Endometrium (tissue), 2 donors: ENCODE results near the gene OR56A4.

ENCODE experiments used
- FAIRE-seq: peaks from 2 replicates; lab custom pipeline; 2012; peaks lifted over from hg19 to GRCh38; lab: Jason Lieb, UNC
- donor health status: control.
- donor health status: control.

OR56A4 gene, protein sequence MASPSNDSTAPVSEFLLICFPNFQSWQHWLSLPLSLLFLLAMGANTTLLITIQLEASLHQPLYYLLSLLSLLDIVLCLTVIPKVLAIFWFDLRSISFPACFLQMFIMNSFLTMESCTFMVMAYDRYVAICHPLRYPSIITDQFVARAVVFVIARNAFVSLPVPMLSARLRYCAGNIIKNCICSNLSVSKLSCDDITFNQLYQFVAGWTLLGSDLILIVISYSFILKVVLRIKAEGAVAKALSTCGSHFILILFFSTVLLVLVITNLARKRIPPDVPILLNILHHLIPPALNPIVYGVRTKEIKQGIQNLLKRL

DNA sequence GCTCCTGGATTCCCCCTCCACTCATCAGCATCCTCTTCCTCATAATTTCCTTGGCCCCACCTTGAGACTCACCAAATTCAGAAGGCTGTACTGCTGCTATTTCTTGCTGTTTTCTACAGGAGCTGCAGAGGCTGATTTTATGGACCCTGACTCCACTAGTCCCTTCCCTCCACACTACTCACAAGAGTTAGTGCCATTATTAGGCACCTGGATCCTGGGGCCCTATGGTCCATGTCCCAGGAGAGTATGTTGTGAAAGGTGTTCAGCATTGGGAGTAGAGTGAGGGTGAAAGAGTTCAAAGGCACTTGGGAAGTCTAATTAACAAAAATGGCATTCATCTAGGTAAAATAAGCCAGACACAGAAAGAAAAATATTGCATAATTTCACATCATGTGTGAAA, at the start of gene OR56A4:
OR56A4 (minus strand) TSS at position 101 of the 400 bp plus-strand sequence. CDS start 3,954 bp downstream, outside the sequence.
- FAIRE-seq = no peak

DNA sequence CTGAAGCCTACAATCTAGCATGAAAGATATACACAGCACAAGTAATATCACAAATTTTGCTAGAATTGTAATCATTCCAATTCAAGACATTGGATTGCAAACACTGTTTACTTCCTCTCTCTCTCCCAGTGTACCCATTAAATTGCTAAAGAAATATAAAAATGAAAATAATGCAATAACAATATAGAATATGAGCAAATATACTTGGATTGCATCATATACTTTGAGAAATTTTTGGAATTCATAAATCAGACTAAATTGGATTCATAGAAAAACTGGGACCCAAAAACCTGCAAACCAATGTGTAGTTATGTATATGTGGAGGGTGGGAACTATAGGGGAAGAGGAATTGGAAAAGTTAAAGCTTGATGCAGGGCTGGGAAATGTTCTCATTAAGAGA, 48.8 kb upstream of the OR56A4 start:
- no peak for FAIRE-seq

DNA sequence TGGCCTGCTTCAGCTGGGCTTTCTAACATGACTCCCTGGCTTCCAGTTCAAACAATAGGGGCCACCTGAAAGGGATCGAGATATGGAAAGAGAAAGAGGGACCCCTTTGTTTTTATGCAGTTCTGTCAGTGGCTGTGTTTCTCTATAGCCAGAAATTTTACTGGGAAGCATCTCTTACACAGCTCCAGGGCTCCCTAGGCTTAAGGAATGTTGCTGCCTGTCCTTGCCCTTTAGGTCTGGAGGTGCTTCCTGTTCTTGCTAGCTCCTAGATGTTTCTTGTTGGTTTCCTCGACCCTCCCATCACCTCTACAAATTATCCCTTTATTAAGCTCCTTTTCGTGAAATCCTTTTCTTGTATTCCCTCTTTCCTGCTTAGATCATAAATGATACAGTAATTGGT, 45.6 kb upstream of the OR56A4 start:
- no peak for FAIRE-seq

DNA sequence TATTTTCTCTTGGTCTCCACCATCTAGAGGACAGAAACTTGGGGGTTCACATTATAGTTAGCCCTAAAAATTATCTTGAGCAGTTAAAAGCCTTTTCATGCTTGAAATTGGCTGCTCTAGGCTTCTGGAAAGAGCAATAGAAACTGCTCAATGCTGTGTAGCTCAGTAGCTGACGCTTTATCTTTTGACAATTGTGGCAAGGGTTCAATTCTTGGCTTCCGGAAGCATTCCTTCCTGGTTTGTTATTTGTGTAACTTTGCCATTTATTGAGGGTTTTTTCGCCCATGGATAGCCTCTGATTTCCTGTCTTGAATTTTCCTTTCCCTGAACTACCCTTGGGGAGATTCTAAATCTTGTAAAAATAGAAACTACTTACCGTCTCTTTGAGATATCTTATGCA, 34.1 kb upstream of the OR56A4 start:
- no peak for FAIRE-seq

DNA sequence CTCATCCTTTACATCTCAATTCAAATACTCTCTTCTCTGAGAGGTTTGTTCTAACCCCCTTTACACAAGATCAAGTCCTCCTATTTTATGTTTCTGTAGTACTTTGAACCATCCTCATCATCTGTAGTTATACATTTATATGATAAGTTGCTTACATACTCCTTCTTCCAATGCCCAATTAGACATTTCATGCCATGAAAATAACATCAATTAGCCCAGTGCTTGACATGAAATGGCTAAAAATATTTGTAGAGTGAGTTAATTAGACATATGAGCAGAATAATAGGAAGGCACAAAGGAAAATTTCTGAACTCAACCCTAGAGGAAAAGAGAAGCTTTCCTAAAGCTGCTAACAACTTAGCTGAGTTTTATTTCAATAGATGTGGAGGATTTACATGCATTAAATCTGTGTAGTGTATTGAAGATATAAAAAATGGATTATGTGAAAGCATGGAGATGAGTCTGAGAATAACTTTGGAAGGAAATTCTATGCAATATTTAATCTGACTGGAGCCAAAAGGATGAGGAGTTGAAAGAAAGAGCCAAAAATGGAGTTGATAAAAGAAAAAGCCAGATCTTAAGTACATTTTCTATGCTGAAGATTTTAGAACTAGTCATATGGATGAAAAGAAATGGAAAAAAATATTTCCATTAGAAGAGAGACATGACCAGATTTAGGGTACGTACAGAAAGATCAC, 24.1 kb upstream of the OR56A4 start, which contains the start of gene OR56A1:
OR56A1 (minus strand) TSS at position 51 of the 698 bp plus-strand sequence. CDS start 3,066 bp downstream, outside the sequence.
- no peak for FAIRE-seq

DNA sequence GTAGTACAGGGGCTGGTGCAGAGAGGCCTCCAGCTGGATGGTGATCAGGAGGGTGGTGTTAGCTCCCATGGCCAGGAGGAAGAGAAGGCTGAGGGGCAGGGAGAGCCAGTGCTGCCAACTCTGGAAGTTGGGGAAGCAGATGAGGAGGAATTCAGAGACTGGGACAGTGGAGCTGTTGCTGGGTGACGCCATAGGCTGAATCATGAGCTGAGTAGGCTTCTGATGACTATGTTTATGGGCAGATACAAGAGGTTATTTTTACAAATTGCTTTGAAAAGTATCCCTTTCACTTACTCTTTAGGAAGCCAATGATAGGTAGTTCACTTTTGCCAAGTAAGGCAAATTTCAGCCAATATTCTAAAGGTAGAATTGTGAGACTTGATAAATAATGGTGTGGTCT, 20.8 kb upstream of the OR56A4 start:
- FAIRE-seq = no peak

DNA sequence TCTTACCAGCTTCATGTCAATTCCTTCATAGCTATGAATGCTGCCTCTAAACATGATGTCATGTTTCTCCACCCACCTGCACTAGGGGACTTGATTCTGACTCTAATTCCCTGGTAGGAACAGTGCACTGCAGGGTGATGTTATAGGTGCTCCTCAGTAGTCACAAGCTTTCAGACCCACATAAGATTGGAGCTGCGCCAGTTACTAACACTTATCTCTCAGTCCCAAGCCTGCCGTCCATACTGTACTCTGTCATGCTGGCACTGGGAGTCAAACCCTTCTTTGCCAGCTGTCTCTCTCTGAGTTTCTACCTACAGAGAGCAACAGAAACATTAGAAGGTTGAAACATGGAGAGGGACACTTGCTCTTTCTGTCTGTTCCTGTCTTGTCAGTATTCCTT, 18.3 kb upstream of the OR56A4 start:
- no peak for FAIRE-seq

DNA sequence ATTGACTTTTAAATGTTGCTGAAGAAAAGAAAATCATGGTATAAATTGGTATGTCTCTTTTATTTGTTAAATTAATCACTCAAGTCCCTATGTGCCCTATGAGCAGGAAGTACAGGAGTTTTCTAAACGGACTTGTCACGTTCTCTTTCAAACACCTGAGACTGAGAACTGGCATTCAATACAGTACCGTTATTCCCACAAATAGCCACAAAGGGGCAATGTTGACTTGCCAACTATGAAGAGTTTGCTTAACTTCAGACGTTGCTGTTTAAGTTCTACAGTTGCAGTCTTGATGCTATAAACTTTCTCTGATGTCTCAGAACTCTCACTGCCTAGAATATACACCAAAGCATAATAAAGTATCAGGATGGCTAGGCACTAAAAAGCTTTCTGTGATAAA, 16.2 kb upstream of the OR56A4 start:
- peak; percentile 4 for FAIRE-seq

DNA sequence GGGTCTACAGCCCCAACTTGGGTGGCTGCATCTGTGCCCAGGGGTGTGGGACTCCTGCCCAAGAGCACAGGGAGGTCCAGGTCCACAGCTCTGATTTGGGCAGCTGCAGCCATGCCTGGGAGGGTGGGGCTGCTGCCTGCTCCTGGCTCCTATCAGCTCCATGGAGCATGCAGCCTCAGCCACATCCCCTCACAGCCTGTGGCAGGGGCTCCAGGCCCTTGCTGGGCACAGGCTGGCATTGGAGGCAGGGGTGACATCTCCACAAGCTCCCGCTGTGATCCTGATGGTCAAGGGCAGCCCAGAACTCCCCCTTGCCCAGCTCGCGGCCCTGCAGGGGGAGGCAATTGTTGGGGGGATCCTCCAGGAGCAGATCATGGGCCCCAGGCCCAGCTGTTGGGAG, 6.3 kb upstream of the OR56A4 start:
- FAIRE-seq = no peak

DNA sequence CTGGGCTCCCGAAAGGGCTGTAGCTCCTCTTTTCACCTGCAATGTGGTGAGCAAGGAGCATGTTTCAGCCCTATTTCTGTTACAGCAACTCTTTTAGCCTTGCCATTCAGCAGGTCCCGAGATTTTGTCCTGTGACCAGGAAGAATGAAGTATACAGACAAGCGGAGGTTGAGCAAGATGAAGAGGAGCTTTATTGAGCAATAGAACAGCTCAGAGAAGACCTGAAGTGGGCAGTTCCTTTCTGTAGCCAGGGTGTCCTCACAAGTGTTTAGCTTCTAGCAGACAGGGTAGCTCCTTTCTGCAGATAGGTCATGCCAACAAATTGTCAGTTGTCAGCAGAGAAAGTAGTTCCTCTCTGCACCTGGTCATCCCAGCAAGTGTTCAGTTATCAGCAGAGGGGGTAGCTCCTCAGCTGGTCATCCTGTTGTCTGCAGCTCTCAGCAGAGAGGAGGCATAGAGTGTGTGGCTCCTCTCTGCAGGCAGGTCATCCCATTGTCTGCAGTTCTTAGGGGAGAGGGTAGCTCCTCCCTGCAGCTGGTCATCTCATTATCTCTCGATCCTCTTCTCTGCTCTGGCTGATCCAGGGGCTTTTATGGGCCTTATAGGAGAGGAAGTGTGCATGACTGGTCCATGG, 5.4 kb upstream of the OR56A4 start:
- no peak for FAIRE-seq

DNA sequence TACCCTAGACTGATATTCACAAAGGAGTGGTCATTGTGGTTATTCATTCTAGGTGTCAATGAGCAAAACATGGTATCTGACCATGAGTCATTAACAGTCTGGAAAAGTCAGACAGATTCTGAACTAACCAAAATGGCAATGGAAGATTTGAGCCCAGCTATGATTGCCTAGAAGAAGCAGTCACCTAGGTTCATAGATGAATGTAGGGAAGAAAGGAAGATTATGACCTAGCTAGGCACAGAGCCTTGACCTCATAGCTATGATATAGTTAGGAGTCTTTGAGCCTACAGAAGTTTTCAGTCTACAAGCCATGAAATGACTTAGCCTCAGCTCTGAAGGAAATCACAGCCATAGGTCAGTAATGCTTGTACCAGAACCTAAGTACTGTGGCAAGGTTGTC, 351 bp downstream of the OR56A4 start:
- no peak for FAIRE-seq

DNA sequence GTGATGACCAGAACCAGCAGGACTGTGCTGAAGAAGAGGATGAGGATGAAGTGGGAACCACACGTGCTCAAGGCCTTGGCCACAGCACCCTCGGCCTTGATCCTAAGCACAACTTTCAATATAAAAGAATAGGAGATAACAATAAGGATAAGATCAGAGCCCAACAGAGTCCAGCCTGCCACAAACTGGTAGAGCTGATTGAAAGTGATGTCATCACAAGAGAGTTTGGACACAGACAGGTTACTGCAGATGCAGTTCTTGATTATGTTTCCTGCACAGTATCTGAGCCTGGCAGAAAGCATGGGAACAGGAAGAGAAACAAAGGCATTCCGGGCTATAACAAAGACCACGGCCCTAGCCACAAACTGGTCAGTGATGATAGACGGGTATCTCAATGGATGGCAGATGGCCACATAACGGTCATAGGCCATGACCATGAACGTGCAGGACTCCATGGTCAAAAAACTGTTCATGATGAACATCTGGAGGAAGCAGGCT, 4.5 kb downstream of the OR56A4 start:
- no peak for FAIRE-seq

DNA sequence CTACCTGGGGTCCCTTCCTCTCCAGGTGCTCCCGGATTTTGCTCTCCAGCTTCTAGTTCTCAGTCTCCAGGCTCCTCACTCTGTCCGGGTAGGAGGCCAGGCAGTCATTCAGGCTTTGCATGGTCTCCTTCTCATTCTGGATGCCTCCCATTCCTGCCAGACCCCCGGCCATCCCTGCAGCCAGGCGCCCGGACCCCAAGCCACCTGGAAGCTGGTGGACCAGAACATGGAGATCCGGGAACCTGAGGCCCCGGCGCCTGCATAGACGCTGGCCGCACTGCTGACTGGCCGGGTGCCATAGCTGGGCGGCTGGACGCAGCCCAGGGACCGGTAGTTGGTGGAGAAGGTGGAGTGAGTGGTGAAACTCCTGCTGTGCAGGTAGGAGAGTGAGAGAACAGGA, 12.0 kb downstream of the OR56A4 start:
- FAIRE-seq = no peak

DNA sequence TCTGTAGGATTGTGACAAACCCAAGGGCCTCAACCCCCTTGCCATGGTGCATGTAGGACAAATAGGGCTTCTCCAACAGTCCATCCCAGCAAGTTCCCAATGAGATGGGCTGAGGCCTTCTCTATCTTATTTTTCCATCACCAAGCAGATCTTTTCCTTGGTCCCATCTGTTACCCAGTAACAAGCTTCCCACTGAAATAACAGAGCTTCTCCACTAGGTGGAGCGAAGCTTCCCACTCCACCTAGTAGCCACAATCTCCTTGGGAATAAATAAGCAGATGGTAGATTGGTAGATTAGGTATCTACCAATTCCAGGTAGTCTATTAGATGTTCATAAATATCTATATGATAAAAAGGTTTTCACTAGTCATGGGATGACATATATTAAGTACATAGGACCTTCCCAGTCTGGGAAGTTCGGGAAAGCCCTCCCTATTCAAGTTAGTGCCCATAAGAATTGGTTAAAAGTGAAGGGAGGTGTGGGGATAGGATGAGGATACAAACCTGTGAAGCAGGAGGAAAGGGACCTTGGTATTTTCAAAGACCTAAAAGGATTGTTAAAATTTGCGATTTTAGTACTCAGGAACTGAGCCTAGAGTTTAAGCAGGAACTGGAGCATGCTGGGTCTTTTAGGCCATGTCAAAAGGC, 14.0 kb downstream of the OR56A4 start:
- FAIRE-seq = no peak

DNA sequence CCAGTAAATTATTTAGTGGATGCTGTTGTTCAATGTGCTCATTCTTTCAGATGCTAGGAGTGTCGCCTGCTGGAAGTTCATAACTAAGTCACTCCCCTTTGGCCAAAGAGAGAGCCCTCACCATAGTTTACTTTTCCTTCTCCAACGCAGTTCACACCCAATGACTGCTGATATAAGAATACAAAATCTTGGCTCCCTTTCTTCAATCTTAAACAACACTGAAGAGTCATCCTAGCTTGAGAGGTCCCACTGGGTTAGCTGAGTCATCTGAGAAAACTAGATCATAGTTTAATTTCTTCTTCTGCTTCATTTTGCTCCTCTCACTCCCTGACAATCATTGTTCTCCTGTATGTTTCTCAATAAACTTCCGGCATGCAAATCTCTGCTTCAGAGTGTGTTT, 14.6 kb downstream of the OR56A4 start:
- FAIRE-seq = no peak

DNA sequence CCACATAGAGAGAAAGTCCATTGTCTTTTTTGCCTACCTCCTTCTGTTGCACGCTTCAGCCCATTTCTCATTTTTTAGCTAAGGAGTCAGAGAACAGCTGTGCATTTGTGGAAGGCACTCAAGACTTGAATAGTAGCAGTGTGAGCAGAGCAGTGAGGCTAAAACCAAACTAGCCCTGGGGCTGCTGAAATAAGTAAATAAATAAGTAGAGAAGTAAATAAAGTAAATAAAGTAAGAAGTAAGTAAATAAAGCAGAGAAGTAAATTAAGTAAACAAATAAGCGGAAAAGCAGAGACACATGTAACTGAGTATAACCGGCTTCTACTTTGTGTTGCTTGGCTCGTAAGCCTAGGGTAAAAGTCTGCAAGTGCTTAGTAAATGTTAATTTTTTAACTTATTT, 17.5 kb downstream of the OR56A4 start:
- FAIRE-seq = no peak

DNA sequence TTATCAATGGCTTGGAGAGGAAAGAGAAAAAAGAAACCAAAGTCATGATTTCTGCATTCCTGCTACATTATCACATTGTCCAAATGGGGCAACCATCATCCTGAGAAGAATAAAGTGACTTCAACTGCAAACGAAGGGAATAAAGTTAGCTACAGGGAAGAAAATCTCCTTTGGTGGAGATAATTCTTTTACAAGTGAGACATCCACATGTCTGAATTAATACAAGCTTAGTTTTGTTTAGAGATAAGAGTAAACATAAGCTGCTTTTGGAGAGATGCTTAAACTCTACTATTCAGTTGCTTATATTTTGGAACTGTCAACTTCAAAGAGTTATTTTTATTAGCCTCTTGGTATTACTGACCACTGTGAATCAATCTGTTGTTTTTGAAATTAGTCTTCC, 19.9 kb downstream of the OR56A4 start, which contains the start of gene OR52L1:
OR52L1 (minus strand) TSS at position 101 of the 400 bp plus-strand sequence; CDS start at position 46, 55 bp downstream.
- FAIRE-seq = no peak

DNA sequence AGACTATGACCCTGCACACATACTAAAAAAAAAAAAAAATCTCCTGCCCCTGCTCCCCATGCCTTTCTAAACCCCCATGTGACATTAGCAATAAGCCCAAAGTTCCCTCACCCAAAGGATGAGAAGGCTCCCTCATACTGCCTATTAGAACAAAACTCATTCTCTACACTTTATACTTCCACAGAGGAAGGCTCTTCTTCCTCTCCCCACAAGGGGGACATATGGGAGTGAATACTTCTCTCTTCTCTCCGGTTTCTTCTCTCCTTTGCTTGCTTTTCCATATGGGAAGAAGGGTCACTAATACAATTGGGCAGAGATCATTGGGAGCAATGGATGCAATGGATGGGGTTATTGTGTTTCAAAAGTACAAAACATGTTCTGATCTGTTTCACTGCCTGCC, 23.3 kb downstream of the OR56A4 start:
- FAIRE-seq = no peak

DNA sequence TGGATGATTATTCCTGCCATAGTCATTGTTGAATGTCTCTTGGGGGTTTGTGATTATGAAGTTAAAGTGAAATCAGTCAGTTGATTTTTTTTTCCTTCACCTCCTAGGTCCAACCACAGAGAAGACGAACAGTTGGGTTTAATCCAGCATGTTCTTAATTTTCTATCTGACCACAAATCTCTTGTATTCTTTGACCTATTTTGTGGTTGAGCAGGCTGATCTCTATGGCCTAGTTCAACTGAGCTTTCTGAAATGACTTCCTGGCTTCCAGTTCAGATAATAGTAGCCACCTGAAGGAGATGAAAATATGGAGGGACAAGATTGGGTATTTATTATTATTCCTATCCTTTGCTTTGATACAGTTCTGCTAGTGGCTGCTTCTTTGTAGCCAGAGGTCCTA, 33.2 kb downstream of the OR56A4 start:
- no peak for FAIRE-seq

DNA sequence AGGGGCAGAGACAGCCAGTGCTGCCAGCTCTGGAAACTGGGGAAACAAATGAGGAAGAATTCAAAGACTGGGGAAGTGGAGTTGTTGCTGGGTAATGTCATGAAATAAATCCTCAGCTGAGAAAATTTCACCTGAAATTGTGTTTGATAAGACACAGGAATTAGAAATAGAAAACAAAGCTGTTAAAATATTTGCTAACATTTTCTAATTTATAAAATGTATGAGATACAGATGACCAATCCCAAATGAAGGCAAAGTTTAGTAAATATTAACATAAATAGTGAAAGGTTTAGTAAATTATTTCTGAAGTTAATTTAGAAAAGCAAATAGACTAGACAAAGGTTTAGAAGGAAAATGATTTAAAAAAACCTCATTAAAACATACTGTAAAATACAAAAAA, 38.4 kb downstream of the OR56A4 start, which contains the start of gene OR56A5:
OR56A5 (minus strand) TSS at position 101 of the 400 bp plus-strand sequence; CDS start at position 101, 0 bp downstream.
- no peak for FAIRE-seq

DNA sequence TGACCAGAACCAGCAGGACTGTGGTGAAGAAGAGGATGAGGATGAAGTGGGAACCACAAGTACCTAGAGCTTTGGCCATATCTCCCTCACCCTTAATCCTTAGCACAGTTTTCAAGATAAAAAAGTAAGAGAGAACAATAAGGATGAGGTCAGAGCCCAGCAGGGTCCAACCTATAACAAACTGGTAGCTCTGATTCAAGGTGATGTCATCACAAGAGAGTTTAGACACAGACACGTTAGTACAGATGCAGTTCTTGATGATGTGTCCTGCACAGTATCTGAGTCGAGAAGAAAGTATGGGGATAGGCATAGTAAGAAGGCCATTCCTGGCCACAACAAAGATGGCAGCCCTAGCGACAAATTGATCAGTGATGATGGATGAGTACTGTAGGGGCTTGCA, 39.0 kb downstream of the OR56A4 start:
- FAIRE-seq = no peak

DNA sequence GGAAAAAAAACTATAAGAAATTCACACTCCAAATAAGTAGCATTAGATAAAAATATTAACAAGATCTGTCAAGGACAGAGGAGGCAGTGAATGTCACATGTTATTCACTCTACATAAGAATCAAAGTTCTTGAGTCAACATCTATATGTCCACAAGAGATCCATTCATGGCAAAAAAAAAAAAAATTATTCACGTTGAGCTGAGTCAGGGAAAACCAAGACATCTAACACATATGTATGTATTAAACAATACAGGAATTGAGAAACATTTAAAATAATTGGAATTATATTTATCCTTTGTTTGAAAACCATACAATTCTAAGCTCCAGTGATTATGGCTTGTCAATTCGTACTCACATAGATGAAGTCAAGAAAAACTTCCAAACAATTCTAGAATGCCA, 39.8 kb downstream of the OR56A4 start:
- FAIRE-seq = no peak
